Measurements from ENCODE around the gene PLCD3.

PLCD3 gene

GRCh38 chr17:45063198-45063597, 69.1 kb downstream of the PLCD3 start:
- Histone ChIP-seq H3K4me1 (peaks cover 0 to 84% (median 46%) of the 10 kb centered on the region in 4 donors), H3K9me3 (no peaks in the 10 kb centered on the region), H3K27ac (no peak overlapping the region), H3K27me3 (no peaks in the 10 kb centered on the region), H3K36me3 (peaks cover 0 to 7% (median 0%) of the 10 kb centered on the region in 3 donors), H3K4me3 (no peak overlapping the region)
- TF ChIP-seq, protein P1, sequence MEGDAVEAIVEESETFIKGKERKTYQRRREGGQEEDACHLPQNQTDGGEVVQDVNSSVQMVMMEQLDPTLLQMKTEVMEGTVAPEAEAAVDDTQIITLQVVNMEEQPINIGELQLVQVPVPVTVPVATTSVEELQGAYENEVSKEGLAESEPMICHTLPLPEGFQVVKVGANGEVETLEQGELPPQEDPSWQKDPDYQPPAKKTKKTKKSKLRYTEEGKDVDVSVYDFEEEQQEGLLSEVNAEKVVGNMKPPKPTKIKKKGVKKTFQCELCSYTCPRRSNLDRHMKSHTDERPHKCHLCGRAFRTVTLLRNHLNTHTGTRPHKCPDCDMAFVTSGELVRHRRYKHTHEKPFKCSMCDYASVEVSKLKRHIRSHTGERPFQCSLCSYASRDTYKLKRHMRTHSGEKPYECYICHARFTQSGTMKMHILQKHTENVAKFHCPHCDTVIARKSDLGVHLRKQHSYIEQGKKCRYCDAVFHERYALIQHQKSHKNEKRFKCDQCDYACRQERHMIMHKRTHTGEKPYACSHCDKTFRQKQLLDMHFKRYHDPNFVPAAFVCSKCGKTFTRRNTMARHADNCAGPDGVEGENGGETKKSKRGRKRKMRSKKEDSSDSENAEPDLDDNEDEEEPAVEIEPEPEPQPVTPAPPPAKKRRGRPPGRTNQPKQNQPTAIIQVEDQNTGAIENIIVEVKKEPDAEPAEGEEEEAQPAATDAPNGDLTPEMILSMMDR (IDR thresholded peaks at IDR 0.05) = no peak
- intact Hi-C loops (cut with DNase I; ENCODE audit: low total_unique reads) = no loop called here
- no peak for DNase-seq

GRCh38 chr17:45061606-45062205, 70.6 kb downstream of the PLCD3 start:
- Histone ChIP-seq H3K36me3 (no peaks in the 10 kb centered on the region), H3K9me3 (no peaks in the 10 kb centered on the region), H3K4me1 (peaks cover 0 to 73% (median 45%) of the 10 kb centered on the region in 4 donors), H3K27ac (peak overlapping the region; percentile 80 to 83), H3K4me3 (peak overlapping the region; percentile 58), H3K27me3 (no peaks in the 10 kb centered on the region)
- DNase-seq = peak in 1 of 2 donors; percentile 4
- intact Hi-C loops (cut with DNase I; ENCODE audit: low total_unique reads) = no loop called here
- TF ChIP-seq, protein P1 (IDR thresholded peaks at IDR 0.05) = no peak

GRCh38 chr17:45060797-45061605, 71.3 kb downstream of the PLCD3 start, which contains the start of gene NMT1:
Gene NMT1 (plus strand): TSS chr17:45061317. CDS start chr17:45061330, 13 bp downstream.
- TF ChIP-seq, protein P1 (IDR thresholded peaks at IDR 0.05) = peak in 1 of 2 experiments; percentile 15
- Histone ChIP-seq H3K4me1 (peaks cover 0 to 66% (median 41%) of the 10 kb centered on the region in 4 donors), H3K27ac (peak within 1 kb of the TSS; percentile 80 to 83), H3K27me3 (no peaks in the 10 kb centered on the region), H3K9me3 (no peaks in the 10 kb centered on the region), H3K4me3 (peak within 1 kb of the TSS; percentile 58), H3K36me3 (no peaks in the 10 kb centered on the region)
- intact Hi-C loops (cut with DNase I; ENCODE audit: low total_unique reads) = no loop called here
- peak; percentile 99 to 100 for DNase-seq

- TF ChIP-seq, protein P1 (IDR thresholded peaks at IDR 0.05) = no peak
- Histone ChIP-seq H3K27me3 (no peaks in the 10 kb centered on the region), H3K4me1 (peaks cover 0 to 60% (median 39%) of the 10 kb centered on the region in 4 donors), H3K27ac (peak overlapping the region; percentile 80 to 83), H3K9me3 (no peaks in the 10 kb centered on the region), H3K36me3 (no peaks in the 10 kb centered on the region), H3K4me3 (peak overlapping the region; percentile 58)
- DNase-seq = no peak
- intact Hi-C loops (cut with DNase I; ENCODE audit: low total_unique reads) = no loop called here
Measured at GRCh38 chr17:45060382-45060796, 71.9 kb downstream of the PLCD3 start.
